ENCODE results near the gene SUSD2.

Gene SUSD2

DNA sequence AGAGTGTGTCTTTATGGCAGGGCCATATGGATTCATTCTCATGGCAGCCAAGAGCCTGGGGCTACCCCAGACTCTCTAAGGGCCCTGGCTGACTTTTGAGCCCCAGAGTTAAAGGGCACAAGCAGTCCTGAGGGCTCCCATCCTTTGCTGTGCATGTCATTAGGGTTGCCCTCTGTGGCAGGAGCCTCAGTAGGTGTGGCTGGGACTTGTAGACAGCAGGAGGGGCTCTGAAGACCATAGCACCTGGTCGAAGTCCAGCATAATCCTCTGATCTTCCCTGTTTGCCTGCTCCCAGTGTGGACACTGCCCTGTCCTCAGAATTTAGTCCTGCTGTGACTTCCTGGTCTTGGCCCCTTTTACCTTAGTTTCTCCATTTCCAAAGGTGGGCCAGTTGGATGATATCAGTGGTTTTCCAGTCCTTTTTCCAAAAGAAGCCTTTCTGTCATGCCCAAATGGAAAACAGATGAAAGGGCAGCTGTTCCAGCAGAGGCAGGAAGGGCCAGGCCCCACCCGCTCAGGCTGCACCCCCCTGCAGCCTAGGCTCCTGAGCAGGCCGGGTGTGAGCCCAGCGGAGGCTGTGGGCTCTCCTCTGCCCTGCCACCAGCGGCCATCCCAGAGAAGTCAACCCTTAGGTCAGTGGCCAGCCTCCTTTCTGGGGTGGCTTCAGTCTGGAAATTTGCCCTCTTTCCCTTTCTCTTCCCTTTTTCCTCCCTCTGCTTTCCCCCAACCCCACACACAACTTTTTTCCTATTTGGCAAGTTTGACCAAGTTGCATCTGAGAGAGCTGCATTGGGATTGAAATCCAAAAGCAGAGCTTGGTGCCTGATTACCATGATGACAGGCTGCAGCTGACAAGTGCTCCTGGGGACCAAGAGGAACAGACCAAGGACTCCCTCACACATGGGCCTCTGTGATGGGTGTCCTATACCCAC is 32.8 kb upstream of the SUSD2 start:
- DNase-seq (ENCODE audit: low read depth, low spot score) = no peak
- H3K4me3 ChIP-seq (ENCODE audit: low read length) = no peak overlapping the region

DNA sequence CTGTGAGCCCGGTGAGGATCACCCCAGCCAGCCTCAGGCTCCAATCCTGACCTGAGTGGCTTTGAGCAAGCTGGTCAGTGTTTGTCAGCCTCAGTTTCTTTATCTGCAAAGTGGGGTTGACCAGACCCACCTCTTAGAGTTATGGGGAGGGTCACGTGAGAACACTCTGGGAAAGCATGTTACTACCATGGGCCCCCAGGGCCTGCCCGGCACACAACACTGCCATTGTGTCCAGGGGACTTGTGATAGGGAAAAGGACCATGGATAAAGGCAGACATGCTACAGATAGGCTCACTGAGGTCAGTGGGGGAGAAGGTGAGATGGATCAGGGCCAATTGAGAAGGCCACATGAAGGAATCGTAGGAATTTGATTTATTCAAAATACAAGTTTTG is 32.1 kb upstream of the SUSD2 start:
- no peak for DNase-seq (ENCODE audit: low read depth, low spot score)
- H3K4me3 ChIP-seq (ENCODE audit: low read length) = no peak overlapping the region

DNA sequence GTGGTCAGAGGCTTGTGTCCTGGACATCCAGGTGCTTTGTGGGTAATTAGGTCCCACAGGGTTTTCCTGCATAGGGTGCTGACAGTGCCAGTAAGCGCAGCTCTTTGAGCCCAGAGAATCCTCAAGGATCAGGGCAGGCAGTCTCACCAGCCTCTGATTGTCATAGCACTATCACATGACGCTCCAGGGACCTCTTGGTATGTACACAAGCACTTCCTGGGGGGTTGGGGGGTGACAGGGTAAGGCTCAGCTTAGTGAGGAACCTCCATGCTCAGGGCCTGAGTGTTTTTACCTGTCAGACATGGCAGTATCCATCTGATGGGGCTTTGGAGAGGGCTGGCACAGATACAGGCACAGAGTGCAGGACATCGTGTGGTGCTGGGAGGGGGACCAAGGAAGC is 27.9 kb upstream of the SUSD2 start:
- H3K4me3 ChIP-seq (ENCODE audit: low read length) = no peak overlapping the region
- peak; percentile 56 for DNase-seq (ENCODE audit: low read depth, low spot score)

DNA sequence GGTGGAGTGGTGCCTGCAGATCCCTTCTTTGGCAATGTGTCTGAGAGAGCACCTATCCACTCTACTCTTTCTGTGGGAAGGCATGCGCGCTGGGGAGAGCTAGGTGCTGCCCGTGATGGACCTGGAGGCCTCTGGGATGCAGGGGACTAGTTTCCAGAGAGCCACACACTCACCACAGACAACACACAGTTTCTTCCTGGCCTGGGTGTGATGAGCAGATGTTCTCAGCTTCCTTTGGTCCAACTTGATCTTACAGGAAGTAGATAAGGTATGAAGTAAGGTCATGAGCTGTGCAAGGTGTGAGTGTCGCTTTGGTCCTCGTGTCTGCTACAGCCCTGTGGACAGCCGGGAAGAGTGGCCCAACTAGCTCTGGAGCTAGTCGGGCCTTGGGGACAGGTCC is 27.3 kb upstream of the SUSD2 start:
- DNase-seq (ENCODE audit: low read depth, low spot score) = peak; percentile 35
- H3K4me3 ChIP-seq (ENCODE audit: low read length) = no peak overlapping the region

DNA sequence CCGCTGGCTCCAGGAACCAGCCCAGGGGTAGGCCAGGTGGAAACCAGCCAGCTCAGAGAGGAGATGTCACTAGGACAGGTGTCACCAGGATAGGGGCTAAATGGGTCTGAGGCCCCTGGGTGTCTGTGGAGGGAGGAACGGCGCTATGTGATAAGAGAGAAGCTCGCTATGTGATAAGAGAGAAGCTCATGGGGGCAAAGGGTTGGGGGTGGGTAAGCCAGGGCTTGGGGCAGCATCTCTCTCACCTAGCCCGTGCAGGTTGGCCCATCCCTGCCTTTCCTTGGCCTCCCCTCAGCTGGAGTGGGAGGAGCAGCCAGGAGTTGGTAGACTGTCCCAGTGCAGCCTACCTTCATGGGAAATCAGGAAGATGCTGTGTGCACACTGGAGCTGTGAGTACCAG is 26.5 kb upstream of the SUSD2 start:
- H3K4me3 ChIP-seq (ENCODE audit: low read length) = no peak overlapping the region
- DNase-seq (ENCODE audit: low read depth, low spot score) = no peak

DNA sequence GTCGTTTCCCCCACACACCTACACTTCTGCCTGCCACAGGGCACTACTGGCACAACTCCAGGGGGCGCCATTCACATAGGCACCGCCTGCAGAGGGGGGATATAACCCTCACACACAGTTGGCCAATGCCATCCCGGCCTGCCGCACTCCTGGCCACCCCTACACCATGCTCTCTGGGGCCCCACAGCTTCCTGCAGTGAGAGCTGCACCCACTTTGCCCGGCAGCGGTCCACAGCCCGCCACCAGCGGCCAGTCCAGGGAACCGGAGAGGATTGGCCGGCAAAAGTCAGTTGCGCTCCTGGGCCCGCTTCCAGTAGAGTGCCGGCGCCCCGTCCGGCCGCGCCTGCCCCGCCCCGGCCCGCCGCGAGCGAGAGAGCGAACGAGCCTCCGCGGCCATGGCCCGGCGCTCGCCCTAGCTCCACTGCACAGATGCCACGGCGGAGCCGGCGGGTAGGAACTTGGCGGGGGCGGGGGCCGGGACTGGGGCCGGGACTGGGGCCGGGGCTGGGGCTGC is 25.6 kb upstream of the SUSD2 start:
- DNase-seq (ENCODE audit: low read depth, low spot score) = no peak
- peak overlapping the region; percentile 61 for H3K4me3 ChIP-seq (ENCODE audit: low read length)

DNA sequence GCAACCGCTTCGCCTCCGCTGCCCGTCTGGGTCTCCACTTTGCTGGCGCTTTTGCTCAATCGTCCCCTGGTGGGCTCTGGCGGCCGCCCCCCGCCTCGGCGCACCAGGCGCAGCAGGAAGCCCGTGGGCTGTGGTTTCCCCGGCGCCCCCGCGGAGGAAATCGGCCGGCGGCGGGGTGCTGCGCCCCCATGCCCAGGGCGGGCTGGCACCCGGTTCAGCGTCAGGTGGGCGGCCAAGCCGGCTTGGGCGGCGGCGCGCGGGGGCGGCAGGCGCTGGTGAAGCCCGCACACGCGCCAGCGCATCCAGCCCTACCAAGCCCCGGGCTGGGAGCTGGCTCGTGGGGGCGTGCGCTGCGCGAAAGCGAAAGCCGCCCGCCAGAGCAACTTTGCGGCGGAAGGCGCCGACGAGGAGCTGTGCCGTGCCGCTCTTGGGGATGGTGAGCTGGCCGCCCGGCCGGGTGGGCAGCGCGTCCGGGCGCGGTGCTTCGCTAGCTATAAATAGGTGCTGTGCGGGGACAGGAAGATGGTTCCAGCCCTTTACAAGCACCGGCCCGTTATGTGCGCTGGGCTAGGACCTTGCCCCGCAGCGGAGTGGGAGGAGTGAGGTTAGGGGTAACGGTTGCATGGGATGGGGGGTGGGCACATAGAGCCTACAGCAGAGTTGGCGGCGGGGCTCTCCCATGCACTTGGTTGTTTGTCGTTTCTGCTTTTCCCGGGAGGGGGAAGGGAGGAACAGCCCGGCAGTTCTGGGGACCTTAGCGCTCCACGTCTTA is 25.0 kb upstream of the SUSD2 start:
- peak overlapping the region; percentile 61 for H3K4me3 ChIP-seq (ENCODE audit: low read length)
- DNase-seq (ENCODE audit: low read depth, low spot score) = peak; percentile 35

DNA sequence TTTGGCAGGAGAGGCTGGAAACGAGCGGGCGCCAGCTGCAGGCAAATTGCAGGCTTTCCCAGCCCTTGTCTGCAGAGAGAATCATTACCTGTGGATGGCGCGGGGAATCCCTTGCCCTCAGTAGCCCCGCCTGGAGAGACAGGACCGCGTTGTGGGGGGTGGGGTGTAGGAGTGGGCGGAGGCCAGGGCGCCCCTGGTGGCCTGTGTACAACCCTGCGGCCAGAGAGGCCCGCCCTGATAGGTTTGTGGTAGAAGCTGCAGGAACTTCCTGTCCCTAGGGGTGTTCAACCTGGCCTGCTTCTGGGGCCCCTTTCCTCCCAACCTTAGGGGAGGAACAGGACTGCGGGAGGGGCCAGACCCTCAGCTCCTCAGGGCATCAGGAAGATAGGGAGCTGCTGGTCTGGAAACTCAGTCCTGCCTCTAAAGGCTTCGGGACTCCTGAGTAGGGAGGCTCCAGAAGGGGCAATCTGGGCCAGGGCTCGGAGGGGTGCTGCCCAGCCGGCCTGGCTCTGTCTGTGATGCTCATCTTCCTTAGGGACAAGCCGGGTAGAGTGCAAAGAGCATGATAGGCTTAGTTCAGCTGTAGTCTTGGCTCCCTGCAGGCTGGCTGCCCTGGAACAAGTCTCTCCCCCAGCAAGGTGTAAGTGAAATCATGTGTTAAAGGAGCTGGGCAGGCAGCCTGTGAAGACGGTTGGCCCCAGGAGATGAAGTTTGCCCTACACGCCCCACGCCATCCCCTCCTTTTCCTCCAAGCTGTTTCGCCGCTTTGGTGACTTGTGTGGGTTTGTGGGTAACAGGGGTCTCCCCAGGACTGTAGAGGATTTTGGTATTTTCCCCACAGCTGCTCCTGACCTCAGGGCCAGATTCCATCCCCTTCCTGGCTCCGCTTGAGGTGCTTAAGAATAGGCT is 24.1 kb upstream of the SUSD2 start:
- DNase-seq (ENCODE audit: low read depth, low spot score) = peak; percentile 93
- peak overlapping the region; percentile 61 for H3K4me3 ChIP-seq (ENCODE audit: low read length)

DNA sequence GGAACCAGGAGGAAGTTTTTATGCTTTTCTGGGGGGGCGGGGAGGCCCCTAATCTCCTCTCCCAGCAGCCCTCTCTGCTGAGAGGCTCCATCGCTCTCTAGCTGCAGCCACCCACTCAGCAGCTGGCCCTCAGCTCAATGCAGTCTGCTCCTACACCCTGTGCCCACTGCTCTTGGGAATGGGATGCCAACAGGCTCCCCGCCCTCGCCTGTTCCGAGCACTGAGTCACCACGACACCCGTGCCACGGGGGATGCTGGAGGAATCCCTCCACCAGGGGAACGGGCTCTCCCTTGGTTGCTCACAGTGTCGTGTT is 23.5 kb upstream of the SUSD2 start:
- DNase-seq (ENCODE audit: low read depth, low spot score) = no peak

DNA sequence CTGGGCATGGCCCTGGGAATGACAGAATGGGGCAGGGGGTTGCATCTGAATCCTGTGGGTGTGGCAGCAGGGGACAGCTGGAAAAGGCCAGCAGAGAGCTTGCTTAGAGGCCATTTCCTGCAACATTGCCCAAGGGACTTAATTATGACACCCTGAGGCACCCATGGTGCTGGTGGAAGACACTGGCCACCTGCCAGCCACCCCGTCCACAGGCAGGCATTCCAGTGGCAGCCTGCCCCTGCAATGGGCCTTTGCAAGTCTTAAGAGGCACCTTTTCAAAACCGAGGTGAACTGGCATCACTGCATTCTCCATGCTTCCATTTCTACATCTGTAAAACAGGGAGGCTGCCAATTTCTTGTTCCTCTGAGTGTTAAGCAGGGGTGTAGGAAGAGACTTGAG is 21.6 kb upstream of the SUSD2 start:
- no peak for DNase-seq (ENCODE audit: low read depth, low spot score)
- H3K4me3 ChIP-seq (ENCODE audit: low read length) = no peak overlapping the region

More for the DNA sequence above, 23.5 kb upstream of the SUSD2 start:
- no peak overlapping the region for H3K4me3 ChIP-seq (ENCODE audit: low read length)

DNA sequence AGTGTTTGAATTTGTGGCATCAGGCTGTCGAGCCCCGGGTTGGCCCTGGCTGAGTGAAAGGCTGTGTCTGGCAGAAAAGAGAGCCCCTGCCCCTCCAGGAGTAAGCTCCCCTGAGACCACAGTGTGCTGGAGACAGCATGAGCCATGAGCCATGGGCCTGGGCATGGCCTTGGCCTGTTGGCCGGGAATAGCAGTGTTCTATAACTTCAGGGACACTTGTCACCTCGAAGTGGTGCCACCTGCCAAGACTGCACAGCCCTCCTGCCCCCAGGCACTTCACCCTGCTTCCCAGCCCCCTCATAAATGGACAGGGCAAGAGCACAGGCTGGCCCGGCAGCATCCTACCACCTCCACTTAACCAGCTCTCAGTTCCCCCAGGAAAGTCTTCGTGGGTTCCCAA is 20.7 kb upstream of the SUSD2 start:
- no peak overlapping the region for H3K4me3 ChIP-seq (ENCODE audit: low read length)
- no peak for DNase-seq (ENCODE audit: low read depth, low spot score)

DNA sequence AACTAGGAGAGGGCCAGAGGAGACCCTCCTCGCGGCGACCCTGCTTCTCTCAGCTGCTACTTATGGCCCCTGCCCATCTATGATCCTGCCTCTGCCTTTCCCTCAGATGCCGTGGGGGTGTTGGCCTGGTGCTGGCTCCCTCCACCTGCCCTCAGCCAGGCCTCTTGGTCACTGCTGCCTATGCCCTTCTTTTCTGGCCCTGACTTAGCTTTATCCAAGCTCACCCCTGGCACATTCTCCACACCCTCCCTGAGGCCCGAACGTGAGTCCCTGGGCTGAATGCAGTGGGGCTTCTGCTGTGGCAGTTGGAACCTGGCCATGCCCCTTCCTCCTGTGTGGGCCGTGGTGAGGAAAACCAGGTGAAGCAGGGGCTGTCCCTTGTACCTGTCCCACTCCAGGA is 19.8 kb upstream of the SUSD2 start:
- H3K4me3 ChIP-seq (ENCODE audit: low read length) = no peak overlapping the region
- no peak for DNase-seq (ENCODE audit: low read depth, low spot score)

DNA sequence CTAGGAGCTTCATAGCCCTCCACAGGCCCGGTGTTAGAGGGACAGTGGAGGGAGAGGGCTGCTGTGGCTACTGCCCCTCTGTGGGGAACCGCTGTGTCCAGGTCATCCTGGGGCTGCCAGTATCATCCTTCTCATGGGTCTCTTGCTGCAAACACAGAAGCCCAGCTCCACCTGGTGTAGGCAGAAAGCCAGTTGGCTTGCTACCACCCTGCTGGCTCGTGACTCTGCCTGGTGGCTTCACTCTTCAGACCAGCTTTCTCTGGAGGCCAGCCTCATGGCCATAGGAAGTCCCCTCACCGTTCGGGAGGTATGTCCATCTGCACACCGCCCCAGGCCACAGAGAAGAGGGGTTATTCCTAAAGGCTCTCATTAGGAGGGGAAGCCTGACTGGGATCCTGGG is 19.4 kb upstream of the SUSD2 start:
- no peak for DNase-seq (ENCODE audit: low read depth, low spot score)
- no peak overlapping the region for H3K4me3 ChIP-seq (ENCODE audit: low read length)

DNA sequence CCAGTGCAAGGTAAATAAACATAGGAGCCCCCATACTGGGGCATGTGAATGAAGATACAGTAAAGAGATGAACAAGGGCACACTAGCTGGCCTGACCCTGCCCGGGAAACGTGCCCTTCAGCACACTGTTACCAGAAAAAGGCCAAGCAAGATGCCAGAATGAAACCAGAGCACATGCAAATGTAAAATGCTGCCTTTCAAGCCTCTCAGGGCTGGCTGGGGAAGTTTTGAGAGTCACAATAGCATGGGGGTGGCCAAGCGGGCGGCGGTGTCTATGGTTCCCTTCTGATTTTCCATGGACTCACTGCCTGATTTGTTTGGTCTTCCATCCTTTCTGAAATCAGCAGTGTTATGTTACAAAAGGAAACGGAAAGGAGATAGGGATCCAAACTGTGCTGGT is 18.9 kb upstream of the SUSD2 start:
- H3K4me3 ChIP-seq (ENCODE audit: low read length) = no peak overlapping the region
- DNase-seq (ENCODE audit: low read depth, low spot score) = no peak

DNA sequence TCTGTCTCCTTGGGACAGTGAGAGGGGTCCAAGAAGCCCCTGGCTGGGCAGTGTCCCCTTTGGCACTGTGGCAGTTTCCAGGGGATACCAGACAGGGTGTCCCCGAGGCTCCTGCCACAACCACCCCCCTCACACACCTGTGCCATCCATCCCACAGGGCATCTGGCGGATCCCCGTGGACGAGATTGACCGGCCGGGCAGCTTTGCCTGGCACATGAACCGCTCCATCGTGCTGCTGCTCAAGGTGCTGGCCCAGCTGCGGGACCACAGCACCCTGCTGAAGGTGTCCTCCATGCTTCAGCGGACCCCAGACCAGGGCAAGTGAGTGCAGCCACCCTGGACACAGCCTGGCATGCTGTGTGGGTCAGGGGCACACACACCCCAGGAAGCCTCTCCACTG is 17.0 kb upstream of the SUSD2 start:
- DNase-seq (ENCODE audit: low read depth, low spot score) = no peak
- no peak overlapping the region for H3K4me3 ChIP-seq (ENCODE audit: low read length)

DNA sequence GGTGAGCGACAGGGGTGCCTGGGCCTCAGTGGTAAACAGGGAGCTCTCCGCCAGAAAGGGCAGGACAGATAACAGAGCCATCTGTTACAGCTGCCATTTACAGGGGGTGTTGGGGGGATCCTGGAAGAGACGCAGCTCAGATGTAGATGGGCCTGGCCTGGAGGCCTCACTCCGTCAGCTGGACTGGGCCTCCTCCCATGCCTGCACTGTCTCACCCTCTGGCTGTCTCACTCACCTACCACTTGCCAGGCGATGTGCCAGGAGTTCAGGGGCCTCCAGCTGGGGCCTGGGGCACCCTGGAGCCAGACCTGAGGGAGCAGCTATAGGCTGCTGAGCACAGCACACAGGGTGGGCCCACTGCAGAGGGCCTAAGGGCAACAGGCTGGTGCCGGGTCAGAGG is 16.3 kb upstream of the SUSD2 start:
- no peak for DNase-seq (ENCODE audit: low read depth, low spot score)
- no peak overlapping the region for H3K4me3 ChIP-seq (ENCODE audit: low read length)

DNA sequence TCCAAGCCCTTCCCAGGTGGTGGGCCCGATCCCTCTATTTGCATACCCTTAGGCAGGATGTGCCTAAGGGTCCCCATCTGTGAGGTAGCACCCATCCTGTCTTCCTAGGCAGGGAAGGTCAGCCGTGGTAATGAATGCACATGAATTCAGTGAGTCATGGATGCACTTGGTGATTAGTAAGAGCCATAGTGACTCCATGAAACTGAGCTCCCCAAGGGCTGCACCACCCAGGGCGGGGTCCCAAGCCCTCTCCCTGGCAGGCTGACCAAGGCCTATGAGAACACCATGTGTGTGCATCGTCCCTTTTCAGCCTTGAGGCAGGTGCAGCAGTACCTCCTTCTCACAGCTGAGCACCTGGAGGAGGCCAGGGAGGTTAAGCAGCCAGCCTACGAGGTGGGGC is 15.6 kb upstream of the SUSD2 start:
- no peak for DNase-seq (ENCODE audit: low read depth, low spot score)
- no peak overlapping the region for H3K4me3 ChIP-seq (ENCODE audit: low read length)

DNA sequence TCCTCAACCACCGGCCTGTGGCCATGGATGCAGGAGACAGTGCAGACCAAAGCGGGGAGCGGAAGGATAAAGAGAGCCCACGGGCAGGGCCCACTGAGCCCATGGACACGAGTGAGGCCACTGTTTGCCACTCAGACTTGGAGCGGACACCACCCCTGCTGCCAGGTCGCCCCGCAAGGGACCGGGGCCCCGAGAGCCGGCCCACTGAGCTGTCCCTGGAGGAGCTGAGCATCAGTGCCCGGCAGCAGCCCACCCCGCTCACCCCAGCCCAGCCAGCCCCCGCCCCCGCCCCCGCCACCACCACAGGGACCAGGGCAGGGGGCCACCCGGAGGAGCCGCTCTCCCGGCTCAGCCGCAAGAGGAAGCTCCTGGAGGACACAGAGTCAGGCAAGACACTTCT is 14.5 kb upstream of the SUSD2 start:
- DNase-seq (ENCODE audit: low read depth, low spot score) = no peak
- no peak overlapping the region for H3K4me3 ChIP-seq (ENCODE audit: low read length)

DNA sequence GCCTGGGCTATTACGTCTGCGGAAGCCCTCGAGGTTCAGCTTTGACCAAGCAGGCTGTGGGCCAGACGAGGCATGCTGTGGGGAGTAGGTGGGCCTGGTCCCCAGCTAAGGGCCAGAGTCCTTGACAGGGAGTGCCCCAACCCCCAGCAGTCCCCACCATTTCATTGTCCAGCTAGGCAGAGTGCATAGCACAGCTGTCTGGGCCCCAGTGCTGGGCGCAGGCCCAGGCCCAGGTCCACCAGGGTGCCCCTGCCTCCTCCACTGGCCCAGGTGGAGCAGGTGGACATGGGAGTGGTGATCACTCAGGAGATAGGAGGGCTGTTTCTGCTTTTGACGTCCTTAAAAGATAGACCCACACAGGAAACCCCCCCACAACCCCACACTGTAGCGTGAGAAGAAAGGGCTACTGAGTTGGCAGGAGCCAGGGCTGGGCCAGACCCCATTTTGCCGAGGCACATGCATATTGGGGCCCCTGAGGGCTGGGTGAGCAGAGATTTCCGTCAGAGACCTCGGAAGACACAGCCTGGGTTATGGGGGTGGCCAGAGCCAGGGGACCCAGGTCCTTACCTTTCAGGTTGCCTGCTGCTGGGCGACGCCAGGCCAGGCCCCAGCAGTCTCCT is 11.7 kb upstream of the SUSD2 start:
- H3K4me3 ChIP-seq (ENCODE audit: low read length) = no peak overlapping the region
- DNase-seq (ENCODE audit: low read depth, low spot score) = no peak
